Lower leg skin (tissue), 3 donors: ENCODE data around the gene COL27A1.

ENCODE experiments used
- POLR2A ChIP-seq, 2 donors: fragments of 450-650 bp; IDR thresholded peaks; one replicate each; pipeline ENCODE4 v1.6.1; 2016 to 2017; ENCODE audit warnings: antibody characterized with exemption in 2 of 2, mild to moderate bottlenecking in 1 of 2, moderate library complexity in 1 of 2
- TF ChIP-seq, protein P1 (sequence below), 3 donors: fragments of 450-650 bp; IDR thresholded peaks; one replicate each; pipeline ENCODE4 v1.5.1; 2016; ENCODE audit warnings: antibody characterized with exemption in 3 of 3, mild to moderate bottlenecking in 3 of 3, moderate library complexity in 2 of 3

DNA sequence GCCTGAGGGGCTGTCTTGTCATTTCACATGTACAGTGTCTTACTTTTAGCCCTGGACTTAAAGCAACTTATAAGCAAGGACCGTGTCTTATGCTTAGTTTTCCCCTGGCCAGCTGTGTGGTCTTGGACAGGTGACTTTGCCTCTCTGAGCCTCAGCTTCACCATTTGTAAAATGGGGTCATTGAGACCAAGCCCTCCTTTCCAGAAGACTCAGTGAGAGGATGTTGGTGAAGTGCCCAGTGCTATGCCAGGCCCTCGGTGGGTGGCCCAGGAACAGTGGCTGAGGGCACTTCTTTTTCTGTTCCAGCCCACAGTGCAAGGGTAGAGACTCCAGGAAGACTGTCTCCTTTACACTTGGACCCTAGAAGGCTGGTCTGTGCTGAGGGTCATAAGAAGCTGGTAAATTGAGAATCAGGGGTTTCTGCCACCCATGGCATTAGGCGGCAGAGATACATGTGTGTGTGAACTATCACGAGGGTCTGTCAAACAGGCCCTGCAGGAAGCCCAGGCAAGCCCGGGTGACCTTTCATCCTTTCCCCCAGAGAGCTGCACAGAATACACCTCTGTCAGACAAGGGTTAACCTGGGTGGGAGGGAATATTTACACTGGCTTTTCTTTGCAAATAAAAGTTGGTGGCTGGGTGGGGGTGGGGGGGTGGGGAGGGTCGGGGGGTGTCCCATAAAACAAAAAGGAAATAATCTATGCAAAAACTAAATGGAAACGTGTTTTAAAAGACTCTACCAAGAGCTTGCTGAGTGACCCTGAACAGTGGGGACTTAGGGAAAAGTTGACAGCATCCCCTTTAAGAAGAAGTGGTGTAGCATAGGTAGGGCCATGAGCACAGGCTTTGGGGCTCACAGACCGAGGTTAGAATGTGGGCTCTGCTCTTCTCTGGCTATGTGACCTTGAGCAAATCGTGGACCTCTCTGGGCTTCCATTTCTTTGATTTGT lies 35.8 kb upstream of the COL27A1 start:
- TF ChIP-seq, protein P1, sequence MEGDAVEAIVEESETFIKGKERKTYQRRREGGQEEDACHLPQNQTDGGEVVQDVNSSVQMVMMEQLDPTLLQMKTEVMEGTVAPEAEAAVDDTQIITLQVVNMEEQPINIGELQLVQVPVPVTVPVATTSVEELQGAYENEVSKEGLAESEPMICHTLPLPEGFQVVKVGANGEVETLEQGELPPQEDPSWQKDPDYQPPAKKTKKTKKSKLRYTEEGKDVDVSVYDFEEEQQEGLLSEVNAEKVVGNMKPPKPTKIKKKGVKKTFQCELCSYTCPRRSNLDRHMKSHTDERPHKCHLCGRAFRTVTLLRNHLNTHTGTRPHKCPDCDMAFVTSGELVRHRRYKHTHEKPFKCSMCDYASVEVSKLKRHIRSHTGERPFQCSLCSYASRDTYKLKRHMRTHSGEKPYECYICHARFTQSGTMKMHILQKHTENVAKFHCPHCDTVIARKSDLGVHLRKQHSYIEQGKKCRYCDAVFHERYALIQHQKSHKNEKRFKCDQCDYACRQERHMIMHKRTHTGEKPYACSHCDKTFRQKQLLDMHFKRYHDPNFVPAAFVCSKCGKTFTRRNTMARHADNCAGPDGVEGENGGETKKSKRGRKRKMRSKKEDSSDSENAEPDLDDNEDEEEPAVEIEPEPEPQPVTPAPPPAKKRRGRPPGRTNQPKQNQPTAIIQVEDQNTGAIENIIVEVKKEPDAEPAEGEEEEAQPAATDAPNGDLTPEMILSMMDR (IDR thresholded peaks at IDR 0.05): no peak
- TF ChIP-seq POLR2A (IDR thresholded peaks at IDR 0.05): no peak
